GM18520 (cell line): ENCODE data around the gene TENT4B.
"Not testable (repeated sequence)": the region's sequence is repeated elsewhere in the genome, so short reads cannot be mapped to it uniquely, and the experiment has no call there.

Source experiments
- ATAC-seq: cut with Tn5 transposase; IDR thresholded peaks from one replicate; pipeline ENCODE4 v1.9.1; 2021; ENCODE audit not compliant: unreplicated experiment

Gene TENT4B

DNA sequence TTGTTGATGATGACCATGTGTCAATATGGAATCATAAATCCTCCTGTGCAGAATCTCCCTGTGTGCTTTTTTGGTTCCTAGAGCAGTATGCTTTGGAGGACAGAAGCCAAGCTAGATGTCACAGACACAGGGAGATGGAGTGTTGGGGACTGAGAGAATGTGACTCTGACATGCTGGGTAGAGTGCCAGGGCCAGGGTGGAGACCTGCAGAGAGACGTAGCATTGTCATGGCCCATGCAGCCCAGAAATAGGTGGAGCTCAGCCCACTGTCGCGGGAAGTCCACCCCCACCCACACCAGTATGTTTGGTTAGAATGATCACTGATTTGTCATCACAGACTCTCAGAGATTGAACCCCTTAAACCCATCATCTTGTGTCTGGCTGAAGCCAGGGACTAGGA lies 74.0 kb downstream of the TENT4B start:
- ATAC-seq, result no peak

DNA sequence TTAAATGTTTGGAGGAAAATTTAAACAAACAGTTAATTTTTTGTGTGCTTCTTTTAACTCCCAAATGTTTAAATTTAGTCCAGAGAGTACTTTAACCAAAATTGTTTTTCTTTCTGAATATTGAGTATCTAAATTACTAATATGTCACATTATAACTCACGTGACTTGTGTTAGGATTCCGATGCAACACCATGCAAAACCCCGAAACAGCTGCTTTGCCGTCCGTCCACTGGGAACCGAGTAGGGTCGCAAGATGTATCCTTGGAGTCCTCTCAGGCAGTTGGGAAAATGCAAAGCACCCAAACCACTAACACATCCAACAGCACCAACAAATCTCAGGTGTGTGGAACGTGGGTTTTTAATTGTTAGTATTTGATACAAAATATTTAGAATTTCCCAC lies 74.6 kb downstream of the TENT4B start:
- ATAC-seq, result no peak

DNA sequence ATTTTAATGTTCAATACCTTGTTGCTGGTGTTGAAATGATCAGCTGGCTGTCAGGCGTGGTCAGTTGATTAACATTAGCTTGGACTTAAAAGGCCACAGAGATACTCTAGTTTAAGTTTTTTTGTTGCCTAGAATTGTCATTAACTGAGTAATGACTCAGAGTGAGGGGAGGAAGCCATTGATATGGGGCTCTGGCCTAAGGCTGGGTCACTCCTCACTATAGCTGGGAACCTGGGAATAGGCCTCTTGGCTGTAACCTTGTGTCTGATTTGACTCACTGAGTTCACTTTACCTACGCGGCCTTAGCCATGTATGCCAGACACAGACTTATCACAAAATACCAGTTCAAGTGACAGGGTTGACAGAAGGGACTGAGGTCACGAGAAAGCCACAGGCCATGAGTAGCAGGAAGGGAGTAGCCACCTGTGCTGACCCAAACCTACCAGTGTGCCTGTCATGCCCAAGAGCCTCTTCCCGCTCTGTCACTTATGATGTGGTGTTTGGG lies 75.3 kb downstream of the TENT4B start:
- ATAC-seq, result no peak

DNA sequence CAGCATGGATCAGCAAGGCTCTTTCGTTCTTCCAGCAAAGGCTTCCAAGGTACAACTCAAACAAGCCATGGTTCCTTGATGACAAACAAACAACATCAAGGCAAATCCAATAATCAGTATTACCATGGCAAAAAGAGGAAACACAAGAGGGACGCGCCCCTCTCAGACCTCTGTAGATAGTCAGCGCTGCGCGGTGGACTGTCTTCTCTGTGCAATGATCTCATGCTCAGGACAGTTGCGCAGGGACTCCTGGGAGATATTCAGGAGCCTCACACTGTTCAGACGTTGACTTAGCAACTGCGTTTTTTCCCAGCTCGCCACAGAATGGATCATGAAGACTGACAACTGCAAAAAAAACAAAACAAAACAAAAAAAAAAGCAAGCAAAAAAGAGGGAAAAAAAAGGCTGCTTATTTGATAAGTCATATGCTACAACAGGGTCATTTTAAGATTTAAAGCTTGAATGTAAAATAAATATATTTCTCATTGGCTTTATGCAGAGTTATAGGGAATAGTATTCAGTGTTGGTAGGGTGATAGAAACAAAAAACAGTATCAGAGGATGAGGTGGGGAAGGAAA lies 76.1 kb downstream of the TENT4B start:
- no peak for ATAC-seq

DNA sequence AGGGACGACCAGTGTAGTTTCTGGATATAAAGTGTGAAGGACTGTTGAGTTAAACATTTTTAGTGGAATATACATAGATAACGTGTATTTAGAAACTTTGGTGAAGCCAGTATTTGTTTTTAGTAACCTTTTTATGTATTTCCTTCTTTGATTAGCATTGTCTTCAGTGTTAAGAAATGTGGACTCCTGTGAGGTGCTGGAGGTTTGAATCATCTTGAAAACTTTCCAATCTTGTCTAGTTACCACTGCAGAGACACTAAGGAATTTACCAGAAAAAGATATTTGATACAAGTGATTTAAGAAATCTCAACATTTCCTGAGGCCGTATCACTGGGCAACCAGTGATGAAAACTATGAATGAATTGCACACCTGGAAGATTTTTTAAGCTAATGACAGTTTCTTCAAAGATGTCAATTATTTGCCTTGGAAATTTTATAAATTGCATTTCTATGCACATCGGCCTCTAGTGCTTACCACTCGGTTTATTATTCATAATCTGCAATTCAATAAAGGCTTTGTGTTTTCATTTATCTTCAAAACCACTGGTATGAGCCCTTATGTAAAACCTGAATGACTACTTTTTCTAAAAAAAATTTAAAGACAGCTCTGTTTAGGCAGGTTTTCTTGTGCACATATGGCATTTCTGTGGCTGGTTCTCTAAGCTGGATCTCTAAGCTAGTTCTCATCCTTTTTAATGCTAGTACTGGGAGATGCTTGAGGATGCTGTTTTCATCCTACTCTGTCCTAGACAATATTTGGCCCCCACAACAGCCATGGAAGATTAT lies 81.9 kb downstream of the TENT4B start:
- no peak for ATAC-seq

DNA sequence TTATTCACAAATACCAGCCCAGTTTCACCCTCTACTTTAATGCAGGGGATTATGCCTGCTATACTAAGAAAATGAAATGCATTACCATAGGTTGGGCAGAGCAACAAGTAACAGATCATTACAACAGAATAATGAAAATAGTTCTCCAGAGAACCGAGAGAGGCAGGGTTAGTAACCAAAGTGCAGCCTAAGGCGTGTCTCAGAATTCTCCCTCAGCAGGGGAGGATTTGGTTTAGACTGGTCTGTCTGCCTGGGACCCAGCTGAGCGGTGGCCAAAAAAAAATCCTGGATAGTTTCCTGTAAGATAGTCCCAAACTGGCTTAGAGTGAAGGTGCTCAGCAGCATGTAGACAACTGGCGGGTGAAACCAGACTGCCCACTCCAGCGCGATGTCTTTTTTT lies 82.5 kb downstream of the TENT4B start:
- ATAC-seq, result no peak

DNA sequence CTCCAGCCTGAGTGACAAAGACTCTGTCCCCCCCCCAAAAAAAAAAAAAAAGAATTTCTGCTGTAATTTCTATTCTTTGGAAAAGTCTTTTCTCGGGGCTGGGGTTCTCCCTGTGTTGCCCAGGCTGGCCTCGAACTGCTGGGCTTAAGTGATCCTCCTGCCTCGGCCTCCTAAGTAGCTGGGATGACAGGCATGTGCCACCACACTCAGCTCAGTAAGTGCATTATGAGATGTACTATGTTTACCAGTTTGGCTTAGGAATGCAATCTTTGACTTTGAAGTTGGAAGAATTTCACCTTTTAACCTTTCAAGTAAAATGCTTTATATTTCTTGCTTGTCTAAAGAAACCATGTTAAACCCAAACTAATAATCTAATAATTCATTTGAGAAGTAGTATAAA lies 85.2 kb downstream of the TENT4B start:
- no peak for ATAC-seq

DNA sequence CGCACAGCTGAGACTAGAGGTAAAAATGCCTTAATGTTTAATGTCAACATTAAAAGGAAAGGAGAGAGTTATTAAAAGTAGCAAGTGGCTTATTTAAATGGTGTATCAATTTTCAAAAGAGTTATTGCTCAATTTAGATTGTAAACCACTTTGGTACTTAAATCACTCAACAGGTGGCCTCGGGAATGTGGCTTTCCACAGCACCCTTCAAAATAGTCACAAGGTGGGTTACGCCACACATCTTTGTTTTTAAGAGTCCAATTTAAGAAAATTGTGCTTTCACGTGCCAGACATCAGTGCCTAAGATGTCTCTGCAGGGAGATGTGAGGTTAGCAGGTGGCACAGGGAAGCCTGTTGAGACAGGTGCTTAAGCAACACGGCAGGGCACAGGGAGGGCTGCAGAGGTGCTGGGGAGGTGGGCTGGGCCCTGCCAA lies 85.8 kb downstream of the TENT4B start:
- ATAC-seq, result no peak

DNA sequence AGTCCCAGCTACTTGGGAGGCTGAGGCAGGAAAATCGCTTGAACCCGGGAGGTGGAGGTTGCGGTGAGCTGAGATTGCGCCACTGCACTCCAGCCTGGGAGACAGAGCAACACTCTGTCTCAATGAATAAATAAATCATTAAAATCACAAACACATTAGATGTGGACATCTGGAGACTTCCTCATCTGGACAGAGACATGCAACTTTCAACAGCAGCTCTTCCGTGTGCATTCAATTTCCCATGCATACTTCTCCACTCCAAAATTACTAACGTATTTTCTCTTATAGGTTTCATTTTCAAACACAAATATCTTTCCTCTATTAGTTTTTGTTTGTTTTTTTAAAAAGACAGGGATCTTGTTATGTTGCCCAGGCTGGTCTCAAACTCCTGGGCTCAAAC lies 89.9 kb downstream of the TENT4B start:
- not testable (repeated sequence) for ATAC-seq

DNA sequence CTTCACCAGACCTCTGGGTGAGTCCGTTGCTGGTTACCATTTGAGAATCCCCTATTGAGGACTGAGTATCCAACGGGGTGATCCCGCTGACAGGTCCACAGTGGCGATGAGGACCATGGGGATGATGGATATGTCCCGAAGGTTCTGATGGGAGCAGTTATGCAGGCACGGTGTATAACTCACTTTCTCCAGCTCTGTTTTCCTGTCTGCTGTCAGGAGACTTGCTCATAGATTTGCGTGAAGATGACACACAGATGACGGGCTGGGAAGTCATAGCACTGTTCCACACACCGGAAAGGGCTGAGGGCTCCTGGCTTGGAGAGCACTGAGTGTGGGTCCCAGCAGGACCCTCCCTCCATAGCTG lies 91.0 kb downstream of the TENT4B start:
- ATAC-seq, result no peak

DNA sequence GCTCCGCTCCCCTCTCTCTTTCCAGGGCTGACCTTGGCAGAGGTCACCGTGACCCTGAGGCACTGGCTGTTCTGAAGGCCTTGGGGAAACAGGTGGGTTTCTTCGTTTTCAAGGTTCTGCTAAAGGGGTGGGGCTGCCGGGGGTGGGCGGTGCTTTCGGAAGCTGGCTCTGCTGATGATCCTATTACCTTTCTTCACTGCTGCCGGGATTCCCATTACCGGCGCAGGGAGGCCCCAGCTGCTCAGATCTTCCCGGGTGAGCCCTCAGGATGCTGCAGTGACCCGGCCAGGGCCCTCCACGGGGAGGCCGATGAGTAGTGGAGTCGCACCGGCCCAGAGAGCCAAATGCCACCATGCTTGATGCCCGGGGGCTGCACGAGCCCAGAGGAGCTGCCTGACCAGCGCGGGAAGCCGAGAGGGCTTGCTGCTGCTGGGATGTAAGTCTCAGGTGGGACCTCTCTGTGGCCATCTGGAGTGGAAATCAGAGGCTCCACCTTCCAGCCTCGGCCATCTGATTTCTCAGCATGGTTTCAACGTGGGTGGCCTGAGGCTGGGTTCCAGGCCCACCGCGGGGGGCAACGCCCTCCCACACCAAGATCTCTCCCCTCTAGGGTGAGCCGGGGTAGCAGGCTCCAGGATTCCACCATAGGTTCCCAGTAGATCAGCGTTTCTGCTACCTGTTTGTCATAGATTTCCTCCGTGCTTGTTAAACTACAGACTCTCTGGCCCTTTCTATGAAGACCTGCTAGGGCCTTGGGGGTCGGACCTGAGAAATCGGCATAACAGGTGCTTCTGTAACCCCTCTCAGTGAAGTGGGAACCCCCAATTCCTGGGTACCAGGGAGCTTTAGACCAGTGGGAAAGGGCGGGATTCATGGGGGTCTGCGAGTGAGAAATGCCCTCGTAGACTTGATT lies 91.7 kb downstream of the TENT4B start:
- no peak for ATAC-seq

DNA sequence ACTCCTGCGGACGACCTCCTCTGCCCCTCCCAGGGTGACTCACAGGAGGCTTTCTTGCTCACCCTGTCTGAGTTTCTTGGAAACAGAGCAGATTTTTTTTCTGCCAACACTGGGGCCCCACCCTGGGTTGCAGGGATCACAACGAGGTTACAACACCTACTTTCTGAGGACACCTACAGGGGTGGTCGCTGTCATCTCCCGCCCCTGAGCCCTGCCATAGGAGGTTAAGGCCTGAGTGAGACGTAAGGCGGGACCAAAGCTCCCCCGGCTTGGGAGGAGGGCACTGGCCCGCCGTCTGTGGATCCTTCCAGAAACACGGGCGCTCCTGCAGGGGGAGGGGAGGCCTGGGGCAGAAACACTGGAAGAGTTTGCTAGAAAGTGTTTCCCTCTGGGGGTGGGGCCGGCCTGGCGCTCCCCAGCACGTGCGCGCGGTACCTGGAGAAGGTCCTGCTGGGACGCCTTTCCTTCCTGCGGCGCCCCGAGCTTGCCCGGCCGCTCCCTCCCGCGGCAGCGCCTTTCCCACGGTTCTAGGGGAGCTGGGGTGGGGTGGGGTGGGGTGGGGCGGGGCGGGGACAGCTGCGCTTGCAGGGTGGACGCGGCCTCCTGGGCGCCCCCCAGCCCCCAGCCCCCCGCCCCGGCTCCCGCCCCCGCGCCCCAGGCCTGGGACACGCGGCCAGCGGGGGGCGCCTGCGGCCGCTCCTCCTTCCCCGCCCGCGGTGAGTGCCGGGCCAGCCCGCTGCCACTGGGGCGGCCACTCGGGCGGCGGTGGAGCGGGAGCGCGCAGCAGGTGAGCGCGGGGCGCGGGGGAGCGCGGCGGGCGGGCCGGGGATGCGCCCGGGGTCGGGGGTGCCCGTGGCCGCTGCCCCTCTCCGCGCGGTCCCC lies 92.6 kb downstream of the TENT4B start:
- peak; percentile 53 for ATAC-seq

DNA sequence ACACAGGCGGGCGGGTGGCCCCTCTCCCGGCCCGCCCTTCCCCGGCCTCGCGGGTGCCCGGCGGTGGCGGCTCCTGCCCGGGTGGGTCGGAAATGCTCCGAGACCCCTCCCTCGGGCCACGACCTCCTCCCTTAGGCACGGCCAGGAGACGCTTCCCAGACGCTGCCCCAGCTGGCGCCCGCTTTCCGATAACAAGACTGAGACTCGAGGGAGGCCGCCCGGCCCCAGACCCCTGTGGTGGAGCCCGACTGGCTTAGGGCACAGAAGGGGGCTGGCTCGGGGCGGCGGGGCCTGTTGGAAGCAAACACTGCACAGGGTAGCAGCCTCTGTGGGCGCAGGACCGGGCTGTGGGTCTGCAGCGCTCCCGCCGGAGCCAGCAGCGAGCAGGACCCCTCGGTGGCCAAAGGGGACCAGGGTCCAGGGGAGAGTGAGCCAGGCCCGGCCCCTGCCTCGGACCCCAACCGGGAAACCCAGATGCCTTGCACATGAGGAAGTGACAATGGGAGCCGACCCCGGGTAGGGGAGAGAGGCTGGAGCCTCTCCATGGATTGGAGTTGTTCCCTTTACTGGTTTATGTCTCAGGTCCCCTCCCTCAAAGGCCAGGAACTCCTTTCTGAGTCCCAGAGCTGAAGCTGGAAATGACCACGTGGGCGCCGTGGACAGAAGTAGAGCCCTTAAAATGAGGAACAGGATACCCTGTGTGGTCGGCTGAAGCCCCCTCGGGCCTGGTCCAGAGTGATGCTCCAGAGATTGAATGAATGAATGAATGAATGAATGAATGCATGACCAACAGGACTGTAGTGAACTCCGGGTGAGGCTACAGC lies 93.4 kb downstream of the TENT4B start:
- no peak for ATAC-seq

DNA sequence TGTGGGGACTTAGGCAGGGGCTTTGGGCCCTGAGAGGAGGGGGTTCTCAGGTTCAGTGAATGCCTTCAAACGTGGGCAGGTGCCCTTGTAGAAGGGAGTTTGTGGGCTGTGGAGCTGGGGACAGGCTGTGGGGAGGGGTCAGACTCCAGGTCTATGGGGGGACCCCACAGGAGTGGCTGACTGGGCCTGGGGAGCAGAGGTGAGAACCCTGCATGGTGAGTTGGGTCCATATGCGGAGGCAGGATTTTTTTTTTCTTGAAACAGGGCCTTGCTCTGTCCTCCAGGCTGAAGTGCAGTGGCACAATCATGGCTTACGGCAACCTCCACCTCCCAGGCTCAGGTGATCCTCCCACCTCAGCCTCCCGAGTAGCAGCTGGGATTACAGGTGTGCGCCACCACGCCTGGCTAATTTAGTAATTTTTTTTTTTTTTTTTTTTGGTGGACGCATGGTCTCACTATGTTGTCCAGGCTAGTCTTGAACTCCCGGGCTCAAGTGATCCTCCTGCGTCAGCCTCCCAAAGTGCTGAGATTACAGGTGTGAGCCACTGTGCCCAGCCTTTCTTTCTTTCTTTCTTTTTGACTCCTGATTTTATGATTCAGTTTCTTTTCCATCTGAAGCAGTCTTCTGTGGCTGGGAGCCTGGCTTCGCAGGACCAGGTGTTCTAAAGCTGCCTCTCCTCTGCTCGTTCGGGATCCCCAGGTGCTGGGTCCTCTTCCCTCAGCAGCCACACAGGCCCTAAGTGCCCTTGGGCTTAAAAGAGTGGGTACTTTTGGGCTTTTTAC lies 94.2 kb downstream of the TENT4B start:
- ATAC-seq, result no peak

DNA sequence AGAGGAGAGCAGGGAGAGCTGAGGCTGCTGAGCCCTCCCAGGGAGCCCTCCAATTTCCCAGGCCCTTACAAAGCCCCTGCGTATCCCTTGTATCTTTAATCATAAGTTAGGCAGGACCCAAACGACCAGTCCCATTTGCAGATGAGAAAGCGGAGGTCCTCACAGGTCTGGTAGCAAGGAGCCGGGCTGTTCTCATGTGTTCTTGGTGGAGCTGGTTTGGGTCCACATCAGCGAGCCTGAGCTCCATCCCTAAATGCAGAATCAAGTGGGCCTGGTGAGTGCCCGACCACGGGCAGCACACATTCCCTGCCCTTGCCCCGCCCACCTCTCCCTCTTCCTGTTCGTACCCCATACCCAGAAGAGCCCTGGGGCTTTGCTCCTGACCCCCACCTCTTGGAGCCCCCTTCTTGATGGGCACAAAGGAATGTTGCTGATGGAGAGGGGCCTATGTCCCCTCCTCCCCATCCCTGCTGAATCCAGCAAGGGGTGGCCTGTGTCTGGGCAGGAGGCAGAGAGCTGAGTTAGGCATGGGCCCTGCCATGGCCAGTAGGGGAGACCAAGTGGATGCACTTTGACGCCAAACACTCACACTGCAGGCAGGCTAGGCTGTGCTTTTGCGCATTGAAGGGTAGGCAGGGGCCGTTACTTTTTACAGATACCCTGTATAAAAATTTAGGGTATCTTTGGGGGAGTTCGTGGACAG lies 95.0 kb downstream of the TENT4B start:
- no peak for ATAC-seq

DNA sequence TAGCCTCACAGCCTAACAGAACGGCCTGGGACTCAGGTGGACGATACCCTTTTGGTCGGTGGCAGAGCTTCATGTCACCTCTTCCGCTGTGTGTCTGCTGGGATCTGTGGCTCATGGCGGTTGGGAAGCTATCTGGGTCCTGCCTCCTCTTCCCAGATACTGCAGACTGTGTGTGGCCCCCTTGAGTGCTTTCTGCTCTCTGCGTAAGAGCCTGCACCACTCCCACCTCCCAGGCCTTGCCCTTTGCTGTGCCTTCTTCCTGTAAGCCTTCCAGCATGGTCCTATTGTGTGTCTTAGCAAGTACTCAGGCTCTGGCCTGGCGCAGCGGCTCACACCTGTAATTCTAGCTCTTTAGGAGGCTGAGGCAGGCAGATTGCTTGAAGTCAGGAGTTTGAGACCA lies 95.7 kb downstream of the TENT4B start:
- no peak for ATAC-seq

DNA sequence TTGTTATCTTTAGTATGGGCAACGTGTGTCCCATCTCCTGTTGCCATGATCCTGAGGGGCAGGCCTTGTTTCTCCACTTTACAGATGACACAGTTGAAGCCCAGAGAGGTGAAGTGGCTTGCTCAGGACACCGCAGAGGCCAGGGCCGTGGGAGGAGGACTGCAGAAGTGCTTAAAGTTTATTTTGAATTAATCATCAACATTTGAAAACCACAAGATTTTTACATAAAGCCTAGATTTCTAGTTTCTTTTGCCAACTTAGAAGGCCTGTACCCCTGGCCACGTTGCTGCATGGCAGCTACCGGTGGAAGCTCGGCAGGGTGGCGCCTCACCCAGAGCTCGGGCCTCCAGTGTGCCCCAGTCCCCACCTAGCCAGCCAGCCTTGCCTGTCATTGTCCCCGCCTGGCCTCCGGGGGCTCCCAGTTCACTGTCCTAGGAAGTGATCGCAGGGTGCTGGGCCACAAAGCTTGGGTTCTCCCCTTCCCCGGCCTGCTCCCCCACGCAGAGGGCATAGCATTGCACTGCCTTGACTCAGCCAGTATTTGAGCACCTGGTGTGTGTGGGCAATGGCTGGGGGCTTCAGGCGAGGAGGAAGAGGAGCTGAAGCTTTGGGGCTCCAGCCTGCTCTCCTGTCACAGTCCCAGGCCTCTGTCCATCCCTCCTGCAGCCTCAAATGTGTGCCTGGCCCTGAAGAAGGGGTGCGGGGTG lies 98.4 kb downstream of the TENT4B start:
- no peak for ATAC-seq

DNA sequence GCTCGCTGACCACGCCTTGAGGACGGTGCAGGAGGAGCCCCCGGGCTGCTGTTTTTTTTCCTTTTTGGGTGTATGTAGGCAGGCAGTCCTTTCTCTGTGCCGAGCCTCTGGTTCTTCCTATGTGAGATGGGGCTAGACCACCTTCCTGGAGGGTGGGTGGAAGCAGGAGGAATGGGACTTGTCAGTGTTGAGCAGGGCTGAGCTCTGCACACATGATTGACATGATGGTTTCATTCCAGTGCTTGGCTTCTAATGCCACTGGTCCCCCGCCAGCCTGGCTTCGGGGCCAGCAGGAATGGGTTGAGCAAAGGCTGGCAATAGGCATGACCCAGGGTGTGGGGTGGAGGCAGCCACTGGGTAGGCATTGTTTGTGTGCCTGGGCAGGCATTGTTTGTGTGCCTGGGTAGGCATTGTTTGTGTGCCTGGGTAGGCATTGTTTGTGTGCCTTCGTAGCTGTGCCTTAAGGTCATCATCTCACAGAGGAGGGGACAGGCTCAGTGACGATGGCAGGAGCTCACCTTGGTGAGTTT lies 99.0 kb downstream of the TENT4B start:
- ATAC-seq, result no peak
